Adipocyte (in vitro differentiated cells): ENCODE measurements around the gene PXN.
"Not testable (repeated sequence)": the region's sequence is repeated elsewhere in the genome, so short reads cannot be mapped to it uniquely, and the experiment has no call there.

Experiments used
- DNase-seq: peaks from one replicate; pipeline ENCODE4 v3.0.0-alpha.2; 2015; ENCODE audit warnings: low read depth
- H3K27me3 ChIP-seq: replicated peaks from 2 replicates; pipeline ENCODE4 v1.7.0; 2013; ENCODE audit warnings: mild to moderate bottlenecking, low read length, moderate library complexity; ENCODE audit not compliant: control insufficient read depth, insufficient read depth
- H3K36me3 ChIP-seq: 2 replicates; pipeline ENCODE4 v1.7.0; 2013; ENCODE audit warnings: low read length, mild to moderate bottlenecking, moderate library complexity; ENCODE audit not compliant: control insufficient read depth, insufficient read depth, severe bottlenecking
- H3K4me1 ChIP-seq: 2 replicates; pipeline ENCODE4 v1.7.0; 2013; ENCODE audit warnings: mild to moderate bottlenecking, low read length, moderate library complexity; ENCODE audit not compliant: control insufficient read depth, insufficient read depth
- H3K4me3 ChIP-seq: 2 replicates; pipeline ENCODE4 v1.7.0; 2013; ENCODE audit warnings: mild to moderate bottlenecking, low read length, moderate library complexity
- H3K9ac ChIP-seq: 2 replicates; pipeline ENCODE4 v1.7.0; 2013; ENCODE audit warnings: mild to moderate bottlenecking, low read length, moderate library complexity
- H3K9me3 ChIP-seq: 2 replicates; pipeline ENCODE4 v1.7.0; 2013; ENCODE audit warnings: mild to moderate bottlenecking, low read length, moderate library complexity; ENCODE audit not compliant: control insufficient read depth

Gene PXN

GRCh38 chr12:120249266-120249874, 16.2 kb downstream of the PXN start:
- peaks cover 4% of the 10 kb centered on the region for H3K36me3 ChIP-seq
- H3K4me3 ChIP-seq = peak overlapping the region; percentile 41
- H3K27me3 ChIP-seq = no peaks in the 10 kb centered on the region
- DNase-seq = no peak
- H3K9ac ChIP-seq = no peak overlapping the region
- H3K4me1 ChIP-seq = peaks cover 64% of the 10 kb centered on the region
- H3K9me3 ChIP-seq = no peaks in the 10 kb centered on the region

DNA sequence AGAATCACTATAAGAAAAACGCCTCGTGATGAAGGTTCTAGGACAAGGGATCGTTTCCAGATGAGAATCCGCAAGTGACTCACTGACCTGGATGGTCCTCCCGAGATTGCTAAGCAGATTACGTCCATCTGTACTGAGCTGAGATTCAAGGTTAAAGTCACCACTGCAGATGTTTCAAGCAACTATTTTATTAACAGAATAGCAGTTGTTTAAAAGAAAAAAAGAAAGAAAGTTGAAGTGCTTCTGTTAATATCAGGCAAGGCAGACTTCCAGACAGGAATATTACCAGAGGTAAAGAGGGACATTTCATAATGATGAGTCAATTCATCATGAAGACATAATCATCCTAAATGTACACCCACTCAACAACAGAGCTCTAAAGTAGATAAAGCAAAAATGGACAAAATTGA, 17.9 kb downstream of the PXN start:
- H3K4me1 ChIP-seq = peaks cover 68% of the 10 kb centered on the region
- no peaks in the 10 kb centered on the region for H3K36me3 ChIP-seq
- no peaks in the 10 kb centered on the region for H3K27me3 ChIP-seq
- DNase-seq = peak; percentile 67
- peak overlapping the region; percentile 53 for H3K4me3 ChIP-seq
- H3K9ac ChIP-seq = peak overlapping the region; percentile 74
- H3K9me3 ChIP-seq = no peaks in the 10 kb centered on the region

DNA sequence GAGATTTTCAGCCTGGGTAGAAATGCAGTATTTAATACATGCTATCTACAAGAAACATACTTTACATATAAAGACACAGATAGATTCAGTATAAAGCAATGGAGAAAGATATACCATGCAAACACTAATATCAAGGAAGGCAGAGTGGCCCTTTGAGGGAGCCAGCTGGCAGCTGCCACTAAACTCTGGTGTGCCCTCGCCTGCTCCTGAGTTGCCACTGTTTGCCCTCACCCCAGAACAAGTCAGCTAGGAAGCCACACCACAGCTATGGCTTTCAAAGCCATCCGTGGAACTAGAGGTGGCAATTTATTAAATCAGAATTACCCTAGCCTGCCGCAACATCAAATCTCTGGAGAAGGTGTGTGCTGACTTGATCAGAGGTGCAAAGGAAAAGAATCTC, 18.3 kb downstream of the PXN start:
- no peaks in the 10 kb centered on the region for H3K27me3 ChIP-seq
- H3K36me3 ChIP-seq = no peaks in the 10 kb centered on the region
- no peak for DNase-seq
- peak overlapping the region; percentile 53 for H3K4me3 ChIP-seq
- H3K9ac ChIP-seq = peak overlapping the region; percentile 74
- H3K9me3 ChIP-seq = no peaks in the 10 kb centered on the region
- H3K4me1 ChIP-seq = peaks cover 68% of the 10 kb centered on the region

DNA sequence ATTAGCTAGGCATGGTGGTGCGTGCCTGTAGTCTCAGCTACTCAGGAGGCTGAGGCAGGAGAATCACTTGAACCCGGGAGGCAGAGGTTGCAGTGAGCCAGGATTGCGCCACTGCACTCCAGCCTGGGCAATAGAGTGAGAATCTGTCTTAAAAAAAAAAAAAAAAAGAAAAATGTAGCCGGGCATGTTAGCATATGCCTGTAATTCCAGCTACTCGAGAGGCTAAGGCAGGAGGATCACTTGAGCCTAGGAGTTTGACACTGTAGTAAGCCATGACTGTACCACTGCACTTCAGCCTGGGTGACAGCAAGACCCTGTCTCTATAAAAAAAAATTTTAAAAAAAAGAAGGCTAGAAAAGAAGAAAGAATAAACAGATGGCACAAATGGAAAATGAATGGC, 18.8 kb downstream of the PXN start:
- H3K36me3 ChIP-seq, H3K27me3 ChIP-seq, H3K9me3 ChIP-seq, DNase-seq: not testable (repeated sequence)
- H3K9ac ChIP-seq = peak overlapping the region; percentile 74
- peaks cover 68% of the 10 kb centered on the region for H3K4me1 ChIP-seq
- peak overlapping the region; percentile 53 for H3K4me3 ChIP-seq

GRCh38 chr12:120242971-120243699, 22.4 kb downstream of the PXN start:
- H3K27me3 ChIP-seq = no peaks in the 10 kb centered on the region
- H3K9me3 ChIP-seq = no peaks in the 10 kb centered on the region
- peaks cover 2% of the 10 kb centered on the region for H3K36me3 ChIP-seq
- H3K4me1 ChIP-seq = peaks cover 70% of the 10 kb centered on the region
- H3K9ac ChIP-seq = no peak overlapping the region
- DNase-seq = no peak
- no peak overlapping the region for H3K4me3 ChIP-seq

GRCh38 chr12:120242275-120242799, 23.2 kb downstream of the PXN start:
- Histone ChIP-seq H3K9ac (peak overlapping the region; percentile 10), H3K27me3 (no peaks in the 10 kb centered on the region), H3K36me3 (peaks cover 2% of the 10 kb centered on the region), H3K4me3 (no peak overlapping the region), H3K4me1 (peaks cover 69% of the 10 kb centered on the region), H3K9me3 (no peaks in the 10 kb centered on the region)
- DNase-seq = no peak

- H3K9me3 ChIP-seq = no peaks in the 10 kb centered on the region
- no peak overlapping the region for H3K4me3 ChIP-seq
- H3K4me1 ChIP-seq = peaks cover 69% of the 10 kb centered on the region
- H3K36me3 ChIP-seq = peaks cover 2% of the 10 kb centered on the region
- H3K9ac ChIP-seq = peak overlapping the region; percentile 10
- DNase-seq = no peak
- H3K27me3 ChIP-seq = no peaks in the 10 kb centered on the region
Measured at GRCh38 chr12:120241561-120242274, 23.8 kb downstream of the PXN start.

GRCh38 chr12:120240495-120240833, 25.1 kb downstream of the PXN start:
- no peaks in the 10 kb centered on the region for H3K9me3 ChIP-seq
- H3K9ac ChIP-seq = no peak overlapping the region
- no peaks in the 10 kb centered on the region for H3K27me3 ChIP-seq
- peaks cover 73% of the 10 kb centered on the region for H3K4me1 ChIP-seq
- H3K4me3 ChIP-seq = no peak overlapping the region
- DNase-seq = no peak
- H3K36me3 ChIP-seq = peaks cover 2% of the 10 kb centered on the region

DNA sequence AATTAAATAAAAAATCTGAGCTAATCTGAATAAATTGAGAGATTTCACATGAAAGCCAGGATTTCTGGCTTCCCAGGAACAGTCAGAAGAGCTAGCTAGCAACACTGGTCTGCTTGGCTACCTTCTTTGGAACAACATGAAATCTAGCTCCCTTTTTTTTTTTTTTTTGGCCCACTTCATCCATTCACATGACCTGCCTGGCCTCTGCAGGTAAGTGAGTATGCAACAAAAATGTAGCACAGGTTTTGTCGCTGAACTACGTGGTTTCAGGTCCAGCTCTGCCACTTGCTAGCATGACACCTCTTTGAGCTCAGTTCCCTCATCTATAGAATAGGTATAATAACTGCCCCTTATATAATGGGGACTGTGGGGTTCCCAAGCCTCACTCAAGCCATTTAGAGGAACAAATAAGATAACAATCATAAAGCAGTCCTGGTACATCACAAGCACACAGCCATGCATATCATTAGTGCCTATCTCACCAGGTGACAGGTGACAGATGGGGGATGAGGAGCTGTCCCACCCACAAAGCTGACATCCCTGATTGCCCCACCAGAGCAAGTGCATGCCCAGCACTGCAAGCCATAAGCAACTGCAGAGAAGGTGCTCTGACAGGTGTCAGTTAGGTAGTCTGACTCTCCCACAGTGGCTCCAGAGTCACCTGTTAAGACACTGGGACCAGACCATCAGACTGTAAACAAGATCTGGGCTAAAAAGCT, 25.6 kb downstream of the PXN start:
- Histone ChIP-seq H3K4me1 (peaks cover 74% of the 10 kb centered on the region), H3K27me3 (no peaks in the 10 kb centered on the region)

DNA sequence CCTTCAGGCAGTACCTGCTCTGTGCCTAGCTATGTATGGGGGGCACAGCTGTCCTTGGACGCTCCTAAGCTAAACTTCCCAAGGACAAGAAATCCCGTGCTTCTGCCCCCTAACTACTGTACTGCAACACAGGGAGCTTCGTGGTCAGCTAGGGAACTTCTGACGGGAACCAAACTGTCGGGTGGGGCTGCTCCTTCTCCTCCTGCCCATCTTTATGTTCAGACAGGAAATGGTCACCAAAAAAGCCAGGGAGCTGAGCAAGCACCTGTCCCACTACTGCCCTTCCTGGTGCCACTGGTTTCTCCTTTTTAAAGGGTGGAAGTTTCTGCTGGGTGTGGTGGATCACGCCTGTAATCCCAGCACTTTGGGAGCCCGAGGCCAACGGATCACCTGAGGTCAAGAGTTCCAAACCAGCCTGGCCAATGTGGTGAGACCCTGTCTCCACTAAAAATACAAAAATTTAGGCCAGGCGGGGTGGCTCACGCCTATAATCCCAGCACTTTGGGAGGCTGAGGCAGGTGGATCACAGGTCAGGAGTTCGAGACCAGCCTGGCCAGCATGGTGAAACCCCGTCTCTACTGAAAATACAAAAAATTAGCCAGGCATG, 26.6 kb downstream of the PXN start:
- Histone ChIP-seq H3K36me3 (peaks cover 2% of the 10 kb centered on the region), H3K4me1 (peaks cover 77% of the 10 kb centered on the region), H3K27me3 (no peaks in the 10 kb centered on the region), H3K4me3 (no peak overlapping the region), H3K9ac (peak overlapping the region; percentile 76), H3K9me3 (no peaks in the 10 kb centered on the region)
- DNase-seq = no peak

More for the DNA sequence above, 25.6 kb downstream of the PXN start:
- no peak overlapping the region for H3K4me3 ChIP-seq
- peaks cover 2% of the 10 kb centered on the region for H3K36me3 ChIP-seq
- H3K9me3 ChIP-seq = no peaks in the 10 kb centered on the region
- no peak for DNase-seq
- no peak overlapping the region for H3K9ac ChIP-seq
